LHCN-M2 (cell line): ENCODE results near the gene PKDCC. TPM values are rescaled to one million over a fixed set of nuclear protein-coding genes. Genes with fewer than 3 reads are reported as not detected.
A peak's percentile ranks its signal among the peaks of the same experiment; 100 is the strongest.

Source experiments
- DNase-seq: peaks from one replicate; pipeline ENCODE4 v3.0.0-alpha.2; 2012; ENCODE audit warnings: low read depth
- polyA plus RNA-seq: library from polyadenylated mRNA; unstranded; fragments of >200 nt; gene quantifications from one replicate; pipeline ENCODE4 v1.2.1, GENCODE V29; 2012; ENCODE audit warnings: missing spikeins
- total RNA-seq: library from RNA; depleted of rRNA; stranded (reverse); fragments of >200 nt; gene quantifications from 2 replicates; pipeline ENCODE4 v1.2.3, GENCODE V29; 2014; rRNA removed

Gene PKDCC
- 5.7 and 7.1 TPM in 2 replicates for total RNA-seq
- 4.2 TPM for polyA plus RNA-seq

DNA sequence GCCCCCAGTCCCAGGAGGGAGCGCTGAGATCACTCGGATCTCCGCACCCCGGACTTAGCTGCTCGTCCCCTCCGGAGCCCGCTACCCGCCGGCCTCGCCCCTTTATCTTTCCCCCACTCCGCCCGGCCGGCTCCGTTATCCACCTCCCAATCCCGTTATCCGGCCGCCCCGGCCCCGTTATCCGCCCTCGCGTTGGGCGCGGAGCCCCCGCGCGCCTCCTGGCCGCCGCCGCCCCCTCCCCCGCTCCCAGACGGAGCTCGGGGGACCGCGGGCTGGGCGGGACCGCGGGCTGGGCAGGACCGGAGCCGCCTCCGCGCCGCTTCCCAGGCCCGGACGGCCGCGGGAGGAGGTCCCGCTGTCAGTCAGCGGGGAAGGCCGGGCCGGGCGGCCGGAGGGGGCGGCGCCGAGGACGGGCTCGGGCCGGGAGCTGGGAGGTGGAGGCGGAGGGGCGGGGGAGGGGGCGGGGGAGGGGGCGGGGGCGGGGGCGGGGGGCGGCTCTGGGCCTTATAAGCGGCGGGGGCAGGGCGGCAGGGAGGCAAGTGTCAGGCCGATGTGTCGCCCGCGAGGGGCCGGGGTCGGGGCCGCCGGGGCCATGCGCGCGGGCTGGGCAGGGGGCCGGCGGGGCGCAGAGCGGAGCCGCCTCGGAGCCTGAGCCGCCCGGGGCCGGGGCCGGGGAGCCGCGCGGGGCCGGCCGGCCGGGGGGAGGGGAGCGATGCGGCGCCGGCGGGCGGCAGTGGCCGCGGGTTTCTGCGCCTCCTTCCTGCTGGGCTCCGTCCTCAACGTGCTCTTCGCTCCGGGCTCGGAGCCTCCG, at the start of gene PKDCC:
PKDCC (plus strand) TSS at position 534 of the 811 bp plus-strand sequence; CDS start at position 713, 179 bp downstream.
- peak; percentile 67 for DNase-seq

DNA sequence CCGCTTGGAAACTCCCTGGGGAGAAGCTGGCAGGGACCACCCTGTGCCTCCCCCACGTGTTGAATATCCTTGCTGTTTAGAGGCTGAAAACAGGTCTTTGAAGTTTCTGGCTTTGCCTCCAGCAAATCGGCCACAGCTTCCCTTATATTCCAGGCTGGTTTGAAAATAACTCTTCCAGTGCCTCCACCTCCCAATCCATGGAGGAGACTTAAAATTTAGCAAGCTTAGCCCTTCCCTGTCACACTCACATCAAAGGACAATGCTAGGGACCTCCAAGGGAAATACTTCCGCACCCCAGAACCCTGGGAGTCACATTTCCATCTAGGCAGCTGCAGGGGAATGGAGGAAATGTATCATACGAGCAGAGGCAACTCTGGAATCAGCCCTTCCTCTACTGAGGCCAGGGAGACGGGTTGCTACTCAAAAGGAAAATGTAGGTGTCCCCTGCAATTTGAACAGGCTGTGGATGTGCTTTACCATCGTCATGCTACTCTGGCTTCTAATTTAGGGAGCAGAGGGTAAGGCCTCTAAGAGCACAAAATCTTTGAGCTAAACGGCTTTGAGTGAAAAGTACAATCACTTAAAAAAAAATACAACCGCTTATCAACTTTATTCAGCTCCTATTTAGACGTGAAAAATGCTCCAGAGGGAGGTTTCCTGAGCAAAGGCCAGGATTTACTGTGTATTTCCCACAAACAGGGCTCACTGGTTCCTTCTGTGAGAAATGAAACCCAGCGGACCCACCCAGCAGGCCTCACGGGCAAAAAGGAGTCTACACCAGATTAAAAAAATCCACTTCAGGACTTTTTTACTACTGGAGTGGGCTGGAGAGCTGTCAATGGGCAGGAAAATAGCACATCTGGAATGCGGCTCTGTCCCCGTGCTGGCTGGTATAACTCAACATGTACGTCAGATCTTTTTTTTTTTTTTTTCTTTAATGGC, 49.4 kb upstream of the PKDCC start:
- no peak for DNase-seq

GRCh38 chr2:41999128-41999480, 48.7 kb upstream of the PKDCC start:
- DNase-seq, result no peak

GRCh38 chr2:41999592-42000281, 48.1 kb upstream of the PKDCC start:
- no peak for DNase-seq

DNA sequence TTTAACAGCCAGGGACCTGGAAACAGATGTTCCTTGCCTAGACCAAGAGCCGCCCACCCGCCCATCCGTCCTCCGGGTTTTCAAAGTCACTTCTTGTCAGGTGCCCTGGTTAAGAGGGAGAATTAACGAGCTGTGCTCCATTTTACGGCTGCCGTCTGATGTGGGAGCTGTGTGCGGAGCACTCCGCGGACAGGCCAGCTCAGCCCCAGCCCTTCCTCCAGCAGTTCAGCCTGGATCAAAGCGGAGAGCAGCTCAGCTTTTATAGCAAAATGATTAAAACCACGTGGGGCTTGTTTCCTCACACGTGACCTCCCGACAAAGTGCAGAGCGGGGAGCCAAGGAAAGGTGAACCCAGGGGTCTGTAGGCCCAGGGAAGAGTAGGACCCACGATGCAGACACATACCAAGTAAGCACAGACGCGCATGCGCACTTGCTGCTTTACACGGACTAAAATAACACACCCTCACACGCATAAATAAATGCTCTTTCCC, 46.1 kb upstream of the PKDCC start:
- no peak for DNase-seq

DNA sequence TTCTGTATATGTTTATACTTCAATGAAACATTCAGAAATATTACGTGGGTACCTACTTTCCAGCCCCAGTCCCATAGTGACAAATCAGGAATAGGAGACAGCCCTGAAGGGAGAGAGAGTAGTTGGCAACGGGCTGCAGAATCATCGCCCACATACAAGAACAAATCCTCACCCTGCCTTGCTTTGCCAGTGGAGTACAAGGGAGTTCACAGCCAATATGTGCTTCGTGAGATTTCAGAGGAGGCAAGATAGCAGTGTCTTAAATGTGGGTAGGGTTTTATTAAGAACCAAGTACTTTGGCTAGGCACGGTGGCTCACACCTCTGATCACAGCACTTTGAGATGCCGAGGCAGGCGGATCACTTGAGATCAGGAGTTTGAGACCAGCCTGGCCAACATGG, 40.3 kb upstream of the PKDCC start:
- DNase-seq, result no peak

GRCh38 chr2:42008241-42008921, 39.4 kb upstream of the PKDCC start:
- peak; percentile 26 for DNase-seq

- DNase-seq, result no peak
Observed at GRCh38 chr2:42009657-42010580, 37.9 kb upstream of the PKDCC start.

DNA sequence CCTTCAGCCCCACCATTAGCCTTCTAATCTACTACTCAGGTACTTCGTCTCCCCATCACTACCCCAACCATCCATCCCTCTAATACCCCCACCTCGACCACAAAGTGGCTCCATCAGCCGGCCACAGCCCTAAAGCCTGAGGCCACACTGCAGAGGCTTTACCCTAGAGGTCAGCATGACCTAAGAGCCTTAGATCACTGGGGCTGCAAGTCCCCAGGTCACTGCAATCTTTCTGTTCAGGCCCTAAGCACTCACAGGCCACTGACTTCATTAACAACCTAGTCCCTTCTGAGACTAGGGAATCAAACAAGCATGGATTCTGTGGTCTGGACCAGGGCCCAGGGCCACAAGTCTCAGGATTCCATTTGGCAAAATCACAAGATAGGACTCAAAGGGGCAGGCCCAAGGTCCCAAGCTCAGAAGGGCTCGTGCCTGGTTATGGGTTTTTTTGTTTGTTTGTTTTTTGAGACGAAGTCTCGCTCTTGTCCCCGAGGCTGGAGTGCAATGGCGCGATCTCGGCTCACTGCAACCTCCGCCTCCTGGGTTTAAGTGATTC, 37.0 kb upstream of the PKDCC start:
- DNase-seq, result peak; percentile 74

DNA sequence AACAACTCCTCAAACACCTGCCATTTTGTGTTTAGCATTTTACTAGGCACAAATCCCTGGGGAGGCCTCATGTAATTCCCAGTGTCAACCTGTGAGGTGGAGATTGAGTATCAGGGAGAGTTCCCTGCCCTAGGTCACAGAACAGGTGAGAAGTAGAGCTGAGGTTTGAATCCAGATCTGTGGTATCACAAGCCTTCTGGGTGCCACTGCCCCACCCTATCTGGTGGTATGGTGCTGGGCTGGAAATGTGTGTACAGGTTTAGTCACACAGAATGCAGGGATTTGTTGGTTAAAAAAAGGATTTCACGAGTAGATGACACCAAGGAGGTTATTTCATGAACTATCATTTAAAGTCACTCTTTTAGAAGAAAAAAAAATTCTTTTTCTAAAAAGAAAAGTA, 35.7 kb upstream of the PKDCC start:
- no peak for DNase-seq

DNA sequence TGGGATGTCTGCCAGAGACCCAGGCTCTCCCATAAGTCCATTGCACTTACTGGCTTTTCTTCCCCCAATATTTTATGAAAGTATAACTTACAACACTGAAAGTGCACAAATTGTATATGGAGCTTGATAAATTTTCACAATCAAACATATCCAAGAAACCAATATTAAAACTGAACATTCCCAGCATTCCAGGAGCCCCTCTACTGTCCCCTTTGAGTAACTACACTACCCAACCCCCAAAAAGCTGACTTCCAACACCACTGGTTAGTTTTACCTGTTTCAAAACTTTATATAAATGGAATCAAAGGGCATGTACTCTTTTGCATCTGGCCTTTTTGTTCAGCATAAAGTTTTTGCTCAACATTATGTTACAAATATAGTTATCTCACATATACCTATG, 35.2 kb upstream of the PKDCC start:
- DNase-seq, result no peak

DNA sequence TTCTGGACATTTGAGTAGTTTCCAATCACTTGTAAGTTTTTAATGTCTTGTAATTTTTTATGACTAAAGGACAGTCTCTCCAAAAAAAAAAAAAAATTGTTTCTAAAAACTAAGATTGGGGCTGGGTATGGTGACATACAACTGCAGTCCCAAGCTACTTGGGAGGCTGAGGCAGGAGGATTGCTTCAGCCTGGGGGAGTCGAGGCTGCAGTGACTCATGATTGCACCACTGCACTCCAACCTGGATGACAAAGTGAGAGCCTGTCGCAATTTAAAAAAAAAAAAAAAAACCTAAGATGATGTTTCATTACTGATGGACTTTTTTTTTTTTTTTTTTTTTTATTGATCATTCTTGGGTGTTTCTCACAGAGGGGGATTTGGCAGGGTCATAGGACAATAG, 34.4 kb upstream of the PKDCC start:
- no peak for DNase-seq

- peak; percentile 48 for DNase-seq
Observed at GRCh38 chr2:42021464-42021863, 26.4 kb upstream of the PKDCC start.

GRCh38 chr2:42025151-42025582, 22.7 kb upstream of the PKDCC start:
- no peak for DNase-seq

DNA sequence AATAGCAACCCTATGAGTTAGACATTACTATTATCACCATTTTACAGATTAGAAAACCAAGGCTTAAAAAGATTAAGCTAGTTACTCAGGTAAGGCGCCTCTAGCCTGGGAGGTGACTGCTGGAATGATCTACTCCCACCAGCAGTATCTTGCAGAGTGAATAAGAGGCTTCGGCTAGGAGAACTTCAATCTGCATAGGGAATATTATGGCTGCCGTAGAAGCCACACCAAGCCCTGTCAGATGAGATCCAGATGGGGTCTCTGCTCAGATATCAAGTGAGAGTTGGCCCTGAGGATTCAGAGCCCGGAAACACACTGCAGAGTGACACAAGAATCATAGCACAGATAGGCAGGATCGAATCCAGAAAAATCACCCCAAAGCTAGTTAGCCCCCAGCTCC, 21.5 kb upstream of the PKDCC start:
- DNase-seq, result no peak

DNA sequence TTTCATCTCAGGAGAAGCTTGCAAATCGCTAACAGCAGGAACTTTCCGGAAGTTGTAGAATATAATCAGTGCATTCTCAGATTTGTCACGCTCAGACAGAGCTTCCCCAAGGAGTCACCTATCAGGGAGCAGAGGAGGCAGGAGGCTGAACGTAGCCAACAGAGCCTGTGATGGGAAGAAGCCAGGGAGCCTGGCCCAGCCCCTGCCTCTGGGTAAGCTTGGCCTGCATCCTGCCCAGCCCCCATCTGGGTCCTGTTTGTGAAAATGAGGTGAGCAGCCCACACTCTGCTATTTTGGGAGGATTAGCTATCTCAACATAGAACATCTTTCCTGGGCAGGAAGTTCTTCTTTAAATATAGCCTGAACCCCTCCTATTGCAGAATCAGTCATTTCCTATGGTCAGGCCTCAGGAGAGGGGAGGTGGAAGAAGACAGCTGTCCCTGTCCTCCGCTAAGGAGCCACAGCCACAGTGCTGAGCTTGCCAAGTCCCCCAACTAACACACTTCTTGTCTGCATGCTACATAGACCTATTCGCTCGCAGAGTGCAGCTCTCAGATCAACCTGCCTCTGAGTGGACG, 19.2 kb upstream of the PKDCC start:
- DNase-seq, result no peak

DNA sequence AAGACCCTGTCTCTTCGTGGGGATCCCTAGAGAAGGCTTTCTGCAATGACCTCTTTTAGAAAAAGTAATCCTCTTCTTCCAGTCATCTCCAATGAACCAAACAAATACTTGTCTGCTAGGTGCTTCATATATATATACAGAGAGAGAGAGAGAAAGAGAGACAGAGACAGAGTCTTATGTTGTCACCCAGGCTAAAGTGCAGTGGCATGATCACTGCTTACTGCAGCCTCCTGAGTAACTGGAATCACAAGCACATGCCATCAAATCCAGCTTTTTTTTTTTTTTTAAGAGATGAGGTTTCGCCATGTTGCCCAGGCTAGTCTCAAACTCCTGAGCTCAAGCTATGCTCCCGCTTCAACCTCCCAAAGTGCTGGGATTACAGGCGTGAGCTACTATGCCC, 18.6 kb upstream of the PKDCC start:
- DNase-seq, result no peak

DNA sequence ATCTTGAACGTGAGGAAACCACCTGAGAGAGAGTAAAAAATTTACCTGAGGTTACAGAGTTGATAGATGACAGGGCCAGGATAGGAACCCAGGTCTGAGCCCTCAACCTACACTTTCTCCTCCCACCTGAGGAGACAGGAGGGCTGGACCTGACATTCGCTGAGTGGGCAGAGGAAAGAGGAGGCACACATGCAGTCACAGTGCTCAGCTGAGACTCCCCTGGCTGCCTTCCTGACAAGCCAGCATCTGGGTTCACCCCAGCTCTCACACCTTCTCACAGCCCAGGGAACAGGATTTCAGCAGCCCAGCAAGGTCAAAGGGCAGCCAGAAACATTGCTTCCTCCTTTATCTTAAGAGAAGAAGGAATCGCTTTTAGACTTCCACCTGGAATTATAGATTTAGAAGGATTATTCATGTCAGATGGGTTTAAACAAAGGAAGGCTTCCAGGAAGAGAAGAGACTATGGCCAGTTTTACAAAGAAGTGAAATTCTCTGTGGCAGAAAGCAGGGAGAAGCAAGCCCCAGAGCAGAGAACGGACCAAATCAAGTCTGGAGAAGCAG, 18.1 kb upstream of the PKDCC start:
- no peak for DNase-seq

DNA sequence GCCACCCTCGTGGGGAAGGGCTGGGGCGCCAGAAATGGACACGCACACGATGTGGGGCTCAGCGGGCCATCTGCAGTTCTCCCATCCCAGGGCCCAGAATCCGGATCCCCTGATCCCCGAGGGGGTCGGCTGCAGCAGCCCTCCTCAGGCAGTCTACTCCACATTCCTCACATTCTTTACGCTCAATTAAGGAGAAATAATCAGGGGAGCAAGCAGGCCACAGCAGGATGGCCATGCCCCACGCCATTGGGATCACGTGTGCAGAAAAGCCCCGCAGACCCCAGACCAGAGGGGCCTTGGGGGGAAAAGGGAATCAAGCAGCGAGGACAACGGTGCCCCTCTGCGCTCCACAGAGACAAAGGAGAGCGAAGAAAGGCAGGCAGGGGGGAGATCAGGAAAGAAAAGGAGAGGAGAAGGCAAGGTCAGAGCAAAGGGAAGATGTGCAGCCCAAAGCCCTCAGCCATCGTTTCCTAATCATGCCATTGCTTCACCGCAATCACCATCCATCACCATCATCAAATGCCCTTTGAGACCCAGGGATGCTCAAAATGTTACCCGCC, 17.5 kb upstream of the PKDCC start:
- DNase-seq, result no peak
